Measurements from ENCODE around the gene EIF1AD.

Gene EIF1AD

DNA sequence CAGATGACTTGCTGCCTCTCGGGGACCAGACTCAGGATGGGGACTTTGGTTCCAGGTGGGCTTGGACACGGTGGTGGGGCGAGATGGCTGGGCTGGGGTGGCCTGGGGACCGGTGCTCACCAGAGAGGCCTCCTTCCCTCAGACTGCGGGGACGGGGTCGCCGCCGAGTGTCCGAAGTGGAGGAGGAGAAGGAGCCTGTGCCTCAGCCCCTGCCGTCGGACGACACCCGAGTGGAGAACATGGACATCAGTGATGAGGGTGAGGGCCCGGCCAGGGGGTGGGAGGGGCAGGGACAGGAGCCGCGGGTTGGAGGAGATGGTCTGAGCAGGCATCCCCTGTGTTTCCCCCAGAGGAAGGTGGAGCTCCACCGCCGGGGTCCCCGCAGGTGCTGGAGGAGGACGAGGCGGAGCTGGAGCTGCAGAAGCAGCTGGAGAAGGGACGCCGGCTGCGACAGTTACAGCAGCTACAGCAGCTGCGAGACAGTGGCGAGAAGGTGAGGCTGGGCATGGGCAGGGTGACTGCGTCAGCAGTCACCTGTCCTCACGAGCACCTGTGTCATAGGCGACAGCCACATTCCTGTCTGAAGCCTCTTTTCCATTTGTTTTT lies 34.5 kb downstream of the EIF1AD start:
- no peak for DNase-seq (ENCODE audit: low read depth)
- no peak overlapping the region for H3K4me3 ChIP-seq (ENCODE audit: low read depth, low read length)

DNA sequence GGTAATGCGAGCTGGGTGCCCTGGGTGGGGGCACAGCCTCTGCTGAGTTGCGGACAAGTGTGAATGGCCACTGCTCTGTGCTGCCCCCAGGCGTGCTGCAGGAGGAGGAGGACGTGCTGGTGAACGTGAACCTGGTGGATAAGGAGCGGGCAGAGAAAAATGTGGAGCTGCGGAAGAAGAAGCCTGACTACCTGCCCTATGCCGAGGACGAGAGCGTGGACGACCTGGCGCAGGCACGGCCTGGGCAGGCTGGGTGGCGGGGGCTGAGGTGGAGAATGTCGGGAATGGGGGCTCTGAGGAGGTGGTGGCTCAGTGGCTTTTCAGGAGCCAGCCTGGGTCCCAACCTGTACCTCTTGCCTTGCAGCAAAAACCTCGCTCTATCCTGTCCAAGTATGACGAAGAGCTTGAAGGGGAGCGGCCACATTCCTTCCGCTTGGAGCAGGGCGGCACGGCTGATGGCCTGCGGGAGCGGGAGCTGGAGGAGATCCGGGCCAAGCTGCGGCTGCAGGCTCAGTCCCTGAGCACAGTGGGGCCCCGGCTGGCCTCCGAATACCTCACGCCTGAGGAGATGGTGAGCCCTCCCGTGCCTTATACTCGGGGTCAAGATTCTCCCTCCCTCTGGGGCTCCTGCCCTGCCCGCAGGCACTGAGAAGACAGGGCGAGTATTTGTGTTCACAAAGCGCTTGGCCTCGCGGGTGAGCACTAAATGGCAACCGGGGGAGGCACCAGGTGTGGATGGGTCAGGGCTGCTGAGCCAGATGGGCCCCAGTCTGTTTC lies 35.8 kb downstream of the EIF1AD start:
- DNase-seq (ENCODE audit: low read depth), result no peak
- TF ChIP-seq, protein P1, sequence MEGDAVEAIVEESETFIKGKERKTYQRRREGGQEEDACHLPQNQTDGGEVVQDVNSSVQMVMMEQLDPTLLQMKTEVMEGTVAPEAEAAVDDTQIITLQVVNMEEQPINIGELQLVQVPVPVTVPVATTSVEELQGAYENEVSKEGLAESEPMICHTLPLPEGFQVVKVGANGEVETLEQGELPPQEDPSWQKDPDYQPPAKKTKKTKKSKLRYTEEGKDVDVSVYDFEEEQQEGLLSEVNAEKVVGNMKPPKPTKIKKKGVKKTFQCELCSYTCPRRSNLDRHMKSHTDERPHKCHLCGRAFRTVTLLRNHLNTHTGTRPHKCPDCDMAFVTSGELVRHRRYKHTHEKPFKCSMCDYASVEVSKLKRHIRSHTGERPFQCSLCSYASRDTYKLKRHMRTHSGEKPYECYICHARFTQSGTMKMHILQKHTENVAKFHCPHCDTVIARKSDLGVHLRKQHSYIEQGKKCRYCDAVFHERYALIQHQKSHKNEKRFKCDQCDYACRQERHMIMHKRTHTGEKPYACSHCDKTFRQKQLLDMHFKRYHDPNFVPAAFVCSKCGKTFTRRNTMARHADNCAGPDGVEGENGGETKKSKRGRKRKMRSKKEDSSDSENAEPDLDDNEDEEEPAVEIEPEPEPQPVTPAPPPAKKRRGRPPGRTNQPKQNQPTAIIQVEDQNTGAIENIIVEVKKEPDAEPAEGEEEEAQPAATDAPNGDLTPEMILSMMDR (IDR thresholded peaks at IDR 0.05; ENCODE audit: insufficient read depth, low read depth, low read length, missing control alignments), result no peak
- H3K4me3 ChIP-seq (ENCODE audit: low read depth, low read length), result no peak overlapping the region

More for the DNA sequence above, 34.5 kb downstream of the EIF1AD start:
- TF ChIP-seq, protein P1 (IDR thresholded peaks at IDR 0.05; ENCODE audit: insufficient read depth, low read depth, low read length, missing control alignments), result no peak

DNA sequence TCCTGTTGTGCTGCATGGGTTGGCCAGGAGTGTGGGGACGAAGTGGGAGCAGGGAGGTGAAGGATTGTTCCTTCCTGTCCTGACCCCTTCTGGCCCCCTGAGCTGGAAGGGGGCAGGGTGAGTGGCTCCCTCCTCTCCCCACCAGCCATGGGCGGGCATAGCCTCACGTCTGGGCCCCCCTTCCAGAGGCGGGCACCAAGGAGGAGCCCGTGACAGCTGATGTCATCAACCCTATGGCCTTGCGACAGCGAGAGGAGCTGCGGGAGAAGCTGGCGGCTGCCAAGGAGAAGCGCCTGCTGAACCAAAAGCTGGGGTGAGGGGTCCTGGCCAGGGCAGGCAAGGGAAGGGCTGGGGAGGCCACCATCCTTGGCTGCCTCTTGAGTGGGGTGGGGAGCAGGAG lies 37.1 kb downstream of the EIF1AD start:
- TF ChIP-seq, protein P1 (IDR thresholded peaks at IDR 0.05; ENCODE audit: insufficient read depth, low read depth, low read length, missing control alignments), result no peak
- no peak for DNase-seq (ENCODE audit: low read depth)
- H3K4me3 ChIP-seq (ENCODE audit: low read depth, low read length), result no peak overlapping the region

DNA sequence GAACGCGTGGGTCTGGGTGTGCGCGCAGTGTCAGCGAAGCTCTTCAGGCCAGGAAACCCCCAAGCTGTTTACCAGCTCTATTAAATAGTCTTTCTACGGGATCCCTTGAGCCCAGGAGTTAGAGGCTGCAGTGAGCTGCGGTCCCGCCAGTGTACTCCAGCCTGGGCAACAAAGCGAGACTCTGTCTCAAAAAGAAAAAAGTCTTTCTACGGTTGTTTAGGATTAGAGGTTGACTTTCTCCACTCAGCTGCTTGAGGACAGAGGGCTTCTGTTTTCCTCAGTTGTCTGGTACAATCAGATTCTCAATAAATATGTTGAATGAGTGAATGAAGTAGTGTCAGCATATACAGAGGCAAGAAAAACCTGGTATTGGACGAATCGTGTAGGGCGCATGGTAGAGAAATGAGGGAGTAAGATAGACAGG lies 39.8 kb downstream of the EIF1AD start:
- no peak for DNase-seq (ENCODE audit: low read depth)
- TF ChIP-seq, protein P1 (IDR thresholded peaks at IDR 0.05; ENCODE audit: insufficient read depth, low read depth, low read length, missing control alignments), result no peak

DNA sequence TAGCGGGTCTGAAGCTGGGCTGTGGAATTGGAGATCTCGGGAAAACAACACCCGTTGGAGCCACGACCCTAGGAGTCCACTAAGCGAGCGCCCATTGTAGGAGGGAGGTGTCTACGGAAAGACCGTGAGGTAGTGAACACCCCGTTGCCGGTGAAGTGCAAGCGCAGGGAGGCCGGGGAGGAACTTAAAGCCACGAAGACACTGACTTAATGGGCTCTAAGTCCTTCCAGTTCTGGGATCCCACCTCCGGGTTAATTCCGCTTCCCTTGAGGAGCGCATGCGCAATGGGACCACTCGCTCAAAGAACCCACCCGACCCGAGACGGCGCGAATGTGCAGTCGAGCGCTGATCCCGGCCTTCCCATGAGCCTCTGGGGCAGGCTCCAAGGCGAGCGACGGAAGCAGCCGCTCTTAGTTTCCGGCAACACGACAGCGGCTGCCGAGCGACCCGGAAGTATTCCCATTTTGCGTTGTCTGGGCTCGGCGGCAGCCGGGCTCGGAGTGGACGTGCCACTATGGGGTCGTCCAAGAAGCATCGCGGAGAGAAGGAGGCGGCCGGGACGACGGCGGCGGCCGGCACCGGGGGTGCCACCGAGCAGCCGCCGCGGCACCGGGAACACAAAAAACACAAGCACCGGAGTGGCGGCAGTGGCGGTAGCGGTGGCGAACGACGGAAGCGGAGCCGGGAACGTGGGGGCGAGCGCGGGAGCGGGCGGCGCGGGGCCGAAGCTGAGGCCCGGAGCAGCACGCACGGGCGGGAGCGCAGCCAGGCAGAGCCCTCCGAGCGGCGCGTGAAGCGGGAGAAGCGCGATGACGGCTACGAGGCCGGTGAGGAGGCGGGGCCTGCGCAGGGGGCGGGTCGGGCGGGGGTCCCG lies 40.5 kb downstream of the EIF1AD start, which contains the start of gene SART1:
TSS of gene SART1 (plus strand) at position 468 of the 874 bp plus-strand sequence. CDS start at position 515, 47 bp downstream.
- peak within 1 kb of the TSS; percentile 63 for H3K4me3 ChIP-seq (ENCODE audit: low read depth, low read length)
- TF ChIP-seq, protein P1 (IDR thresholded peaks at IDR 0.05; ENCODE audit: insufficient read depth, low read depth, low read length, missing control alignments), result no peak
- peak; percentile 99 for DNase-seq (ENCODE audit: low read depth)

More for the DNA sequence above, 39.8 kb downstream of the EIF1AD start:
- H3K4me3 ChIP-seq (ENCODE audit: low read depth, low read length), result peak overlapping the region; percentile 63

DNA sequence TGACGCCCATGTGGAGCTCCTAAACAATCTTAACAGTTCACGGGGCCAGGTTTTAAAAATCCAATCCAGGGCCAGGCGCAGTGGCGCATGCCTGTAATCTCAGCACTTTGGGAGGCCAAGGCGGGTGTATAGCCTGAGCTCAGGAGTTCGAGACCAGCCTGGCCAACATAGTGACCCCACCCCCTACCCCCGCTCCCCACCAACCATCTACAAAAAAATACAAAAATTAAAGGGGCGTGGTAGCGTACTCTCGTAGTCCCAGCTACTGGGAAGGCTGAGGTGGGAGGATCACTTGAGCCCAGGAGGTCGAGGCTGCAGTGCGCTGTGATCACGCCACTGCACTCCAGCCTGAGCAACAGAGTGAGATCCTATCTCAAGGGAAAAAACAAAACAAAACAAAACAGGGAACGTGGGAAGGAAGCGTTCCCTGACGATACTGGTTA lies 41.1 kb downstream of the EIF1AD start:
- TF ChIP-seq, protein P1 (IDR thresholded peaks at IDR 0.05; ENCODE audit: insufficient read depth, low read depth, low read length, missing control alignments), result no peak
- no peak for DNase-seq (ENCODE audit: low read depth)
- peak overlapping the region; percentile 63 for H3K4me3 ChIP-seq (ENCODE audit: low read depth, low read length)
